GM21737 (cell line): Measurements from ENCODE around the gene CAMTA2.

Source experiments
- ATAC-seq: cut with Tn5 transposase; IDR thresholded peaks from one replicate; pipeline ENCODE4 v1.9.1; 2021; ENCODE audit warnings: mild to moderate bottlenecking, moderate library complexity; ENCODE audit not compliant: unreplicated experiment

Gene CAMTA2

DNA sequence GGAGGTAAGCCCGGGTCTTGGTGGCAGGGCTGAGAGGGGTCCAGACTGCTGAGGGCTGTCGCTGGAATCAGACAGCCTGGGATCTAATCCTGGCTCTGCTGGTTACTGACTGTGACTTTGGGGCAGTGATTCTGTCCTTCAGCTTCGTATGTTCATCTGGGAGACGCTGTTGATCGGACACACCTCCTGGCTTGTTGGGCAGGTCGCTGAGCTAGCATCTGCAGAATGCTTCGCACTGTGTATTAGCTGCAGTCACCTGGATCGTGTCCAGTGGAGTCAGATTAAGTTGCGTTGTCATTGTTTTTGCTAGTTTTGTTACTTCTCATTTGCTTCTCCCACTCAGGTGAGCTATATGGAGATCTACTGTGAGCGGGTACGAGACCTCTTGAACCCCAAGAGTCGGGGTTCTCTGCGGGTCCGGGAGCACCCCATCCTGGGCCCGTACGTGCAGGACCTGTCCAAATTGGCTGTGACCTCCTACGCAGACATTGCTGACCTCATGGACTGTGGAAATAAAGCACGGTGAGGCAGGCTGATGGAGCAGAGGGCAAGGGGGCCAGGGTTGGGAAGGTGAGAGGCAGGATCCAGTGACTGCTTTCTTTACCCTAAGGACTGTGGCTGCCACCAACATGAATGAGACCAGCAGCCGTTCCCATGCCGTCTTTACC, 14.8 kb upstream of the CAMTA2 start:
- ATAC-seq, result no peak

GRCh38 chr17:5000237-5000639, 12.8 kb upstream of the CAMTA2 start:
- no peak for ATAC-seq

DNA sequence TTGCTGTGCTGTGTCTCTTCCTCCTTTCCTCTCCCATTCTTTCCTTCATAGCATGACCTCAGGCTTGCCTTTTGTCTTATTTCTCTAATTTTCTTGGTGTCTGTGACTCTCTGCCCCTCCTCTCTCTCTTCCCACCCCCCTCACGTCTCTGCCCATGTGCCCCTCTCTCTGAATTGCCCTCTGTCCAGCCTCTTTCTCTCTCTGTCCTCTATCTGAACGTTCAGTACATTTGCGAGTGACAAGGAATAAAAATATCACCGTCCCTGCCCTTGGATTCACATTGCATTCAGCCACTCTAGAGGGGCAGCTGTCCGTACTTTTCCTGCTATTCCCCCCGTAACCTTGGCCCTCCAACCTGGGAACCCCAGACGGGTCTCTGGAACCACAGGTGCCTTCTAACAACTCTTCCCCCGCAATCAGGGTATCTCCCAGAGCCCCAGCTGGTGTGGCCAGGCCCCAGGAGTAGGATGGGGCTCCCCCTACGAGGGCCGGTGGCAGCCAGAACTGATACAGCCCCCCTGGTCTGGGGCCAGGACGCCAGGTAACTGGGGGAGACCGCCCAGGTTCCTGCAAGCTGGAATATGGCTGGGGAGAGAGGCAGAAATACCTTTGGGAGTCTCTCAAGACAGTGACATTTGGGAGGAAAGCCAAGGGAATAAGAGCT, 12.1 kb upstream of the CAMTA2 start:
- ATAC-seq, result no peak

GRCh38 chr17:4998732-4999429, 11.4 kb upstream of the CAMTA2 start:
- ATAC-seq, result no peak

DNA sequence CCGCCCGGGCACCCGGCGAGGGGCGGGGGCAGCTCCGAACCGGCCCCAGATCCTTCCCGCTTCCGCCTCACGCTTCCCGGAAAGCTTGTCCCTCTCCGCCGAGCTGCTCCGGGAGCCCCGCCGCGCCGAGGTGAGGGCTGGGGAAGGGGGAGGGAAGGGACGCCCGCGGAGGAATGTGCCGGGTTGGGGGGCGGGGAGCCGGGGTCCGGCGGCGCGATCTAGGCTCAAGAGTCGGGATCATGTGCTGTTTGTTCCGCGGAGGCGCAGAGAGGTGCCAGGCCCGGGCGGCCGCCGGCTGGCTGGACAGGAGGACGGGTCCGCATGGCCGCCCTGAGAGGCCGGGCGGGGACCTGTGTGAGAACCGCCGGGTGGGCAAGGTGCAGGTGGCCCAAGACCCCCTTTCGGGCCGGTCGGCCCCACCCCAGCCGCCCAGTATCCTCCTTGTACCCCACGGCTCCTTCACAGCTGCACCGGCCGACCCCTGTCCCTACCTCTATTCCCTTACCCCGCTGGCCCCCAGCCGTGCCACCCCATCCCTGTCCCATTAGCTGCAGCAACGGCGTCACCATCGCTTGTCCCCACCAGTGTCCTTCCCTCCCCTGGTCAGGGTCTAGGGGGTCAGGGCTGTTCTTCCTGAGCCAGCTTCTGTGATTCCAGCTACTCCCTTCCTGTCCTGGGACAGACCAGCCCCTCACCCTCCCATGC, 10.7 kb upstream of the CAMTA2 start:
- ATAC-seq, result no peak

DNA sequence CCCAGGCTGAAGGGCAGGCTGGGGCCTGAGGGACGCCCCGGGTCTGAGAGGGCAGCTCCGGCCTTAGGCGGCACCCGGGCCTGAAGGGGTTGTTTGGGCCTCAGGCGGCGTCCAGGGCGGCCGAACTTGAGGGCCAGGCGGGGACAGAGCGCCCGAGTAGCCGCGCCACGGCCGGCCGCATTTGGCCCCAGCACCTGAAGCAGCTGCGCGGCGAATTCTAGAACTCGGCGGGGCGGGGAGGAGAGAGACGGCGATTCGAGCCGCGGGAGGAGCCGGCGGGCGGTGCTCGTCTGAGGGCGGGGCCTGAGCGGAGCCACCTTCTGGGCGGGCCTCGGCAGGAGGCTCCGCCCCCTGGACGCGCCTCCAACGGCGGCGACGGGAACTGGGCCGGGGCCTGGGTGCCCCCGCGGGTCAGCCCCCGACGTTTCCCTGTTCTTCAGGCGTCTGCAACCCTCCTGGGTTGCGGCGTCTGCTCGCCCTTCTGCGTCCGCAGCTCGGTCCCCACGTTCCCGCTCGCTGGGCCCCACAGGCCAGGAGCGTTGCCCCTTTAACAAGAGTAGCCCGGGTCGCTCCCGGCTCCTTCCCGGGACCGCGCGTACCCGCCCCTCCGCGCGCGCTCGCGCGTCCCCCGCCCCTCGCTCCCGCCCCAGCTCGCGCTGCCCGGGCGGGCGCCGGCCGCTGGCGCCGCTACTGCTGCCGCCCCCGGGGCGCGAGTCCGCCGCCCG, 10.0 kb upstream of the CAMTA2 start, which contains the start of the genes INCA1 and KIF1C:
Gene INCA1, minus strand, starts transcription at position 221 of the 725 bp plus-strand sequence. CDS start 3,085 bp downstream, outside the sequence.
Gene KIF1C, plus strand, starts transcription at position 649 of the 725 bp plus-strand sequence. CDS start 2,297 bp downstream, outside the sequence.
- peak; percentile 74 for ATAC-seq

GRCh38 chr17:4994081-4994595, 6.7 kb upstream of the CAMTA2 start:
- no peak for ATAC-seq

DNA sequence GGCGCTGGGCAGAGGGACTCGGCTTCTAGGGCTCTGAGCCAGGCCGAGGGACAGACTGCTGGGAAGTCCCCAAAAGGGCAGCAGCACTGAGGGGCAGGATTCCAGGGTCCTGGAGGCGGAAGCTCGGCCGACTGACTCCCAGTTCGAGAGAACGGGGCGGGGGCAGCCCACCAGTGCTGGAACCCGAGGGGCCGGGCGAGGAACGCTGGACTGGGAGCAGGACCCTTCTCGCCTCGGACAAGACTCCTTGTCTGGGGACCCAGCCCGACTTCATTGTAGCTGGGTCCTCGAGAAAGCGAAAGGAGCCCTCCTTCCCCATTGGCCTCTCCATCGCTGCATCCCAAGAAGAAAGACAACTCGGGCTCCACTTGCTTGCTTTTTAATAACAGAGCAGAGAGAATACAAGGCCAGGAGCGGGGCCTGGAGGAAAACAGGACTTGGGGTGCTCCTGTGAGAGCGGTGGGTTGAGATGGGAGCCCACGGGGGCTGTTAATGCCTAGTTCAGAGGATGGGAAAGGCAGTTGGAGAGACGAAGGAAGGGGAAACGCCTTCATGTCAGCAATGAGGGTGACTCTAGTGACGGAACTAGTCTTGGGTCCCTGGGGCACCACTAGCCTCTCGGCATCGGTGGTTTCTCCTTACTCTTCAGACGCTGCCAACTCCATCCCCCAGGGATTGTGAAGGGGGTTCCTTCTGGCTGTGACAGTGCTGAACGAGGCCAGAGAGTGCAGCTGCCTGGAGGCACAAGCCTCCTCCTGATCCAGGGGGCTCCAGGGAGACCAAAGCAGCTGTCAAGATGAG, 492 bp upstream of the CAMTA2 start:
- ATAC-seq, result peak; percentile 9

GRCh38 chr17:4986403-4986802, 1.1 kb downstream of the CAMTA2 start:
- no peak for ATAC-seq

DNA sequence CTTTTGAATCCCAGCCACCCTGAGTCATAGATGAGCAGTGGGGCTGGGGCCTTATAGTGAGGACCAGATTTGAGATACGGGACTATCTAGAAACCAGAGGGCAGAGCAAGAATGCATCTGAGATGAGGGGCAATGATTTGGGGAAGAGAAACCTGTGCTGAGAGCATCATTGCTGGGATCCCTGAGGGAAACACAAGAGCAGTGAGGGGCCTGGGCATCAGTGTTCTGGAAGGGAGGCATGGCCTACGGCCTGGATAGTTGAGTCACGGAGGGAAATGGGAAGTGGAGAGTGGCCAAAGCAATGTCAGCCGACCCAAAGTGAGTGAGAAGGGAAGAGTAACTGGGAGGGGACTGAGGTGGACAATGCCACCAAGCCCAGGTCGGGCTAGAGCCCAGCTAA, 5.2 kb downstream of the CAMTA2 start:
- ATAC-seq, result no peak

DNA sequence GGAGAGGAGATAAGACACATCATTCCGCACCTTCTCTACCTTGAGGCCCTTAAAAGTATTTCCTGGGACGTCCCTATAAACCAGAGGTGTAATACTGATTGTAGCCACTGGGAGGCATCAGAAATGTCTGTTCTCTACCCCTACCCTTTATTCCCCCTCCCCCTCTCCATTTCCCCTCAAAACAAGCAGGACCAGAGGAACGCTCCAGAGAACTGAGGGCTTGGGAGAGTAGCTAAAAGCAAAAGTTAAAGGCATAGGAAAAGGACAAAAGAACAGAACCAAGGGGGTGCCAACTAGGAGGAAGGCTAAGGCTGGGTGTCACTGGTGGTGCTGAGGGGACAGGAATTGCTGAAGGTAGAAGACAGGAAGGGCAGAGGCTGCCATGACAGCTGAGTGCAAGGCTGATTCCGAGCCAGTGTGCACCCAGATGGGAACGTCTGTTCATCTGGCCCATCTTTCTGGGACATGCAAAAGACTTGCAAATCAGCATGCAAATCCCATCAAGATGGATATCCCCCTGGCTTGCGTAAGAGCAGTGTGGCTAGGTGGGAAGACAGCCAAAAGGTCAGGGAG, 6.7 kb downstream of the CAMTA2 start:
- ATAC-seq, result no peak

GRCh38 chr17:4978726-4979125, 8.7 kb downstream of the CAMTA2 start:
- ATAC-seq, result no peak

GRCh38 chr17:4974115-4974670, 13.3 kb downstream of the CAMTA2 start:
- ATAC-seq, result no peak

DNA sequence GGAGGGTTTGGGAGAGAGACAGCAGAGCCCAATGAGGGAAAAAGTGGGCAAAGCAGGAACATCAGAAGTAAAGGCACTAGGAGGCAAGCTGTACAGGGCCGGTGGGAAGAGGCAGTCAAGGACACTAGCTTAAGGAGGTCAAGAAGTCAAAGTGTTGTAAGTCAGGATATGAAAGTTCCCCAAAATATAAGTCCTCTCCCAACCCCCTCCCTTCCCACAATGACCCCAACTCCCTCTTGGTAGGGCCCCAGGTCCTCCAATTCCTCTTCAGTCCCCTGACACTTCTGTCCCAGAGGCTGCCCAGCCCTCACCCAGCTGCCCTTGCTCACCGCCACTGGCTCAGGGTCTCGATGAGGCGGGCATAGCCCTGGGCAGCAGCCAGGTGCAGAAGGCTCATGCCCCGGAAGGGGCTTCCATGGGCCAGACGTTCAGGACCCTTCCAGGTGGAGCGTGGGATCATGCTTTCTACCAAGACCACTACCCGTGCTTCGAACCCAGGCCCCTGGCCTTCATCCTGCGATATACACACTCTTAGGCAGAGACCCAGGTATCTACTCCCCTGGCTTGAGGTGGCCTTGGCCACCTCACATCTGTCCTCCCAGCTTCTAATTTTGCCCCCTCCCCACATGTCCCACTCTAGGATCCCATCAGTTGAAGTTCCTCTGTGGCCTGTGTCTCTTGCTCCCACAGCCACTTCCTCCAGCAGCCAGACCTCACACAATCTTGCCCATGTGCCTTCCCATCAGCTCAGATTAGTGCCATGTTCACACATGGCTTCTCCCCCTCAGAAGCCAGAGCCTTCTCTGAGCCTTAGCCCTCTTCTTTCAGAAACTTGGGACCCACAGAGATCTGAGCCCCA, 14.0 kb downstream of the CAMTA2 start:
- no peak for ATAC-seq

DNA sequence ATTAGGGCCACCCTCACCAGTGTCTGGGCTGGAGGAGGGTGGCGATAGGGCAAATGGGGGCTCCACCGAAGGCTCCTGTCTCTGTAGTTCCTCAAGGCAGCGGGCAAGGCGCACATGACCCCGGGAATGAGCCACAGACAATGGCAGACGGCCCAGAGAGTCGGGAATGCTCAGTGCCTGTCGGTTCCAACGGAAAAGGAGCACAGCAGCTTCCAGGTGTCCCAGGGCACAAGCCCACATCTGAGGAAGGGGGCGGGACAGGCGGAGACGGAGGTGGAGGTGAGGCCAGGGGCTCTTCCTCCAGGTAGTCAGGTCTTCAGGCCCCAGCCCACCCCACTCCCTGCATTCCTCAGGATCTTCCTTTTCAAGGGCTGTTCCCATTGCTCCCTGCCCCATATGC, 14.7 kb downstream of the CAMTA2 start:
- no peak for ATAC-seq

DNA sequence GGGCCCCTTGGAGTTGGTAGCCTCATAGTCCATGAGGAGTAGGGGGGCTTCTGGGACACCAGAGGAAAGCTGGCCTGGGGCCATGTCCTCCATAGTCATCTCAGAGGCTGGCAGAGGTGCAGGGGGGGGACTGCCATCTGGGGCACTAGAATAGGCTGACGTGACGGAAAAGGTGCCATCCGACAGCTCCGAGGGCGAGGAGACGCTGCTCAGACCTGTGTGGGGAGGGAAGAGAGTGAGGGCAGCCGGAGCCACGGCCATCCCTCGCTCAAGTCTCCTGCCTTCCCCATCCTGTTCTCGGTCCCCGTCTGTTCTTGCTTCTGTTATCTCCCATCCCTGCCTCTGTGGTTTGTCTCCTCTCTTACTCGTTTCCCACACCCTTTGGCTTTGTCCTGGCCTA, 15.2 kb downstream of the CAMTA2 start:
- ATAC-seq, result no peak

- no peak for ATAC-seq
These were observed 15.6 kb downstream of the CAMTA2 start for GRCh38 chr17:4971826-4972225.

DNA sequence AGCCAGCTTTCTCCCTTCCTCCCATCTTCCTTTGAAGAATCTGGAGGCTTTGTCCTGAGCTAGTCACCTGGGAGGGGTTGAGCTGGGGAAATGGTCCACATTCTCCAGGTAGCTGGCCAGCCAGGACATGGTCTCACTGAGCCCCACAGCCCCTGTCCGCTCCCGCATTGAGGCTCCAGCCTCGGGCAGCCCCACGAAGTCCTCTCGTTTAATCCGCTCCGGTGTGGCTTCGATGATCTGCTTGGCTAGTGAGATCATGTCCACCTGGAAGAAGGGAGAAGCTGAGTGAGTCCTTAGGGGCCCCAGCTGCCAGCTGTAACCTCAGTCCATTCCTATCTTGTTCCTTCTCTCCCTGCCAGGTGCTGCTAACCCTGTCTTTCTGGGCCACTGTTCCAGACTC, 17.2 kb downstream of the CAMTA2 start:
- no peak for ATAC-seq
